HG02943 (cell line): ENCODE measurements around the gene CFAP70.
"Not testable (repeated sequence)": the region's sequence is repeated elsewhere in the genome, so short reads cannot be mapped to it uniquely, and the experiment has no call there.

Experiments
- ATAC-seq: cut with Tn5 transposase; IDR thresholded peaks from one replicate; pipeline ENCODE4 v1.9.1; 2021; ENCODE audit warnings: mild to moderate bottlenecking, low read depth, moderate library complexity; ENCODE audit not compliant: unreplicated experiment

Gene CFAP70

GRCh38 chr10:73358331-73359279 is at the start of gene CFAP70:
Gene CFAP70, minus strand, starts transcription at chr10:73358864. Its CDS starts 4,068 bp downstream, at chr10:73354796.
- peak; percentile 84 for ATAC-seq

DNA sequence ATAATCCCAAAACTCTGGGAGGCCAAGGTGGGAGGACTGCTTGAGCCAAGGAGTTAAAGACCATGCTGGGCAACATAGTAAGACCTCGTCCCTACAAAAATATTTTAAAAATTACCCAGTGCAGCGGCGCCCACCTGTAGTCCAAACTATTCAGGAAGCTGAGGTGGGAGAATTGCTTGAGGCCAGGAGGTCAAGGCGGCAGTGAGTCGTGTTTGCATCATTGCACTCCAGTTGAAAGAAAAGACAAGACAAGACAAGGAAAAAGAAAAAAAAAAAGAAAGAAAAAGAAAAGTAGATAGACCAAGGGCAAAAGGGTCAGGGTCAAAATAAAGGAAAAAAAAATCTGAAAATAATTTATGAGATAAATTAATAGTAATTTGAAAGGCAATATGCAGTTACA is 49.4 kb upstream of the CFAP70 start:
- no peak for ATAC-seq

DNA sequence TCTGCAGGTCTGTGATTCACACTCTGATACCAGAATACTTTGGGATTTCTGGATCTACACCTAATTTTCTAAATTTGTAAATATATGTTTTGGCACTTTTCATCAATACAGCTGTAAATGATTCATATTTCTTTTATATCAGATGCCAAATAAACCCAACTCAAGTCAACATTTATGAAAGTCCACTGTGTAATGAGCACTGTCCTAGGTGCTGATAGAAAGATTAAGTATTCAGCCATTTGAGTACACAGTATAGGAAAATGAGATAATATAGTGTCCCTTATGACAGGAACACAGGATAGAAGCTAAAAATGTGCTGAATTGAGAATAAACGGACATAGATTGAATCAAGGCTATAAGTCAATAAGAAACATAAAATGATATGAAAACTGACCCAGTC is 48.8 kb upstream of the CFAP70 start:
- ATAC-seq, result no peak

DNA sequence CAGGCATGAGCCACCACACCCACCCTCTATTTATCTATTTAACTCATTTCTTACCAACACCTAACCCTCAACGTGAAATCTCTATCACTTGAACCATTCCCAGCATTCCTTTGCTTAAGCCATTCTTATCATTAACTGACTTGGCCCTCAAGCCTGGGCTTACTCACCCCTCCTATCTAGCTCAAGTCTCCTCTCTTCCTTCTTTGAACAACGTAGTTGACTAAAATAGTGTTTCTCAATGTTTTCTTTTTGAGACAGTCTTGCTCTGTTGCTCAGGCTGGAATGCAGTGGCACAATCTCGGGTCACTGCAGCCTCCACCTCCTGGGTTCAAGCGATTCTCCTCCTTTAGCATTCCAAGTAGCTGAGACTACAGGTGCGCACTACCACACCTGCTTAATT is 48.2 kb upstream of the CFAP70 start:
- ATAC-seq, result no peak

- no peak for ATAC-seq
Measured at GRCh38 chr10:73405556-73405955, 46.9 kb upstream of the CFAP70 start.

GRCh38 chr10:73404690-73405089 is 46.0 kb upstream of the CFAP70 start:
- no peak for ATAC-seq

DNA sequence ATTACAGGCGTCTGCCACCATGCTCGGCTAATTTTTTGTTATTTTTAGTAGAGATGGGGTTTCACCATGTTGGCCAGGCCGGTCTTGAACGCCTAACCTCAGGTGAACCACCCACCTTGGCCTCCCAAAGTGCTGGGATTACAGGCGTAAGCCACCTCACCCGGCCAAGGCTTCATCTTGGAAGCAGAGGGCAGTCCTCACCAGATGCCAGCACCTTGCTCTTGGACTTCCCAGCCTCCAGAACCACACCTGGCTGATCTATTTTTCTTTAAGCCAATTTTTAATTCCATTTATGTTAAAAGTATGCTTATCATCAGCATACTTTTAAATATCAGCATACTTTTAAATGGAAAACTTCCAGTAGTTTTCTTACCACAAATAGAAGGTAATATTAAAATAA is 43.0 kb upstream of the CFAP70 start:
- no peak for ATAC-seq

DNA sequence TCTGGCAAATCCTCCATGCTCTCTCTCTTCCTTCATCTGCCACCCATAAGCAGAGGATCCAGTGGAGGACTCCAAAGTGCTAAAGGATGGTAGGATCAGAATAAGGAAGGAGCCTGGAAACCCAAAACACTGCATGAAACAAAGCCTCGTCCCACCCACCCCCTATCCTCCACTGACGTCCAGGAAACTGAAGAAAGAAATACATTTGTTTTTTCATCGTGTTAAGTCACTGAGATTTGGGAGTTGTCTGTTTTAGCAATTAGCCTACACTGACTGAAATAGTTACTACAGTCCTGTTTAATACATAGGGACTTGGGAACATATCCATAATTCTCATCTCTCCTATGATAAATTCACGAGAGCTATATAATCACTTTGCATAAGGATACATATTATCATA is 40.4 kb upstream of the CFAP70 start:
- ATAC-seq, result no peak

GRCh38 chr10:73398024-73398423 is 39.4 kb upstream of the CFAP70 start:
- ATAC-seq, result no peak

GRCh38 chr10:73394325-73394724 is 35.7 kb upstream of the CFAP70 start:
- not testable (repeated sequence) for ATAC-seq

- no peak for ATAC-seq
Measured at GRCh38 chr10:73388228-73388627, 29.6 kb upstream of the CFAP70 start.

- ATAC-seq, result no peak
Measured at GRCh38 chr10:73386583-73386982, 27.9 kb upstream of the CFAP70 start.

DNA sequence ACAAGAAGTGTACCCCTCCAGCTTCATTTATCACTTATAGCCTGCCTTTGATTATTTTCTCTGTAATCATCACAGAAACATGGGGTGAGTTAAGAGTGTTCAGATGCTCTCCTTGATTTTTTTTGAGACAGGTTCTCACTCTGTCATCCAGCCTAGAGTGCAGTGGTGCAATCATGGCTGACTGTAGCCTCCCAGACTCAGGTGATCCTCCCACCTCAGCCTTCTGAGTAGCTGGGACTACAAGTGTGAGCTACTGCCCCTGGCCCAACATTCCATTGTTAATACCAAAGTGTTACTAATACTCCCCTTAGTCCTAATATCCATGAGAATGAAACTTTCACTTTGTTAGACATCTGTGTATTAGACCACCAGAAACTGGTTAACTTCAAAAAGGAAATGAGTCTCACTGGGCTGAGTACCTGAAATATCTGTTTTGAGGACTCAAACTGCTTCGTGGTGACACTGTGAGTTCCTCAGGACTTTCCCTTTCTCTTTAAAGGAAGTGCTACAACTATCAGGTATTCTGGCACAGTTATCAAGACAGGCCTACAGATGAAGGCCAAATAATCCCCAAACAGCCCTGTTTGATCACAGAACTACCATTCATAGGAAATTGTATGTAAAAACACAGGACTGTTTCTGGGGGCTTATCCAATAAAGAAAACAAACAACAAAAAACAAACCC is 20.5 kb upstream of the CFAP70 start:
- no peak for ATAC-seq

- ATAC-seq, result no peak
Measured at GRCh38 chr10:73376679-73377078, 18.0 kb upstream of the CFAP70 start.

DNA sequence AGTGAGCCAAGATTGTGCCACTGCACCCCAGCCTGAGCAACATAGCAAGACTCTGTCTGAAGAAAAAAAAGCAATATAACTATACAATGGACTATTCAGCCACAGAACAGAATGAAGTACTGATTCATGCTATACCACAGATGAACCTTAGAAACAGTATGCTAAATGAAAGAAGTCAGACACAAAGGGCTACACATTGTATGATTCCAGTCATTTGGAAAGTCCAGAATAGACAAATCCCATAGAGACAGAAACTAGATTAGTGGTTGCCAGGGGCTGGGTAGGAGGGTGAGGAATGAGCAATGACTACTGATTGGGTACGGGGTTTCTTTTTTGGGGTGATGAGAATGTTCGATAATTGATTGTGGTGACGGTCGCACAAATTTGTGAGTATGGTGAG is 9.6 kb upstream of the CFAP70 start:
- ATAC-seq, result no peak

GRCh38 chr10:73366381-73367298 is 8.0 kb upstream of the CFAP70 start:
- ATAC-seq, result no peak

GRCh38 chr10:73364964-73365363 is 6.3 kb upstream of the CFAP70 start:
- ATAC-seq, result no peak

DNA sequence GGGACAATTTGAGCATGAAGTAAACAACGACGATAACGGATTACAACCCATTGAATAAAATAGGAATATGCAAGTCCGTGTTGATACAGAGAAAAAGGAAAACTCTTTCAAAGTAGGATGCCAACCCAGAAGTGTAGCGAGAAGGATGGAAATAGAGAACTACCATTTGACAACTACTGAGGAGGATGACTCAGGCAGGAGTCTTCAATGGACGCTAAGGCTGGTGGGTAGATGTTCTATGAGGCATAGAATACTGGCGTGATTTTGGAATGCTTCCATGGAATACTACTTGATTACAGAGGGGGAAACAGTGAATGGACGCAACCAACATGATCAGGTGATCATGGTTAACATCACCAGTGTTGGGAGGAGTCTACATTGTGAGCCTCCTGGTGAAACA is 828 bp upstream of the CFAP70 start:
- ATAC-seq, result no peak

DNA sequence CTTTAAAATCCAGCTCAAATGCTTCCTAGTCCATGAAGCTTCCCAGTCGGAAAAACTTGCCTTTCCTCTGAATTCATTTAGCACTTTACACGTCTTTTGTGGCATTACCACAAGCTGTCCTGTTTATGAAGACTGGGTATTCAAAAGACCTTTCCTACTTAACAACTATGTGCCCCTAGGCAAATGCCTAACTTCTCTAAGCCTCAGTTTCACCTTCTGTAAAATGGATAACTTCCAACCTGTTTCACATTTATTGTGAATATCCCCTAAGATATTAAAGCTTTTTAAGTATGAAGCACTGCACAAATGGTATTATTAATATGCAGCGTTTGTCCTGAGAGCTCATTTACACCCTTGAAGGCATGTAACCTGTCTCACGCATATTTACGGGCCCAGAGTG is 843 bp downstream of the CFAP70 start:
- no peak for ATAC-seq

DNA sequence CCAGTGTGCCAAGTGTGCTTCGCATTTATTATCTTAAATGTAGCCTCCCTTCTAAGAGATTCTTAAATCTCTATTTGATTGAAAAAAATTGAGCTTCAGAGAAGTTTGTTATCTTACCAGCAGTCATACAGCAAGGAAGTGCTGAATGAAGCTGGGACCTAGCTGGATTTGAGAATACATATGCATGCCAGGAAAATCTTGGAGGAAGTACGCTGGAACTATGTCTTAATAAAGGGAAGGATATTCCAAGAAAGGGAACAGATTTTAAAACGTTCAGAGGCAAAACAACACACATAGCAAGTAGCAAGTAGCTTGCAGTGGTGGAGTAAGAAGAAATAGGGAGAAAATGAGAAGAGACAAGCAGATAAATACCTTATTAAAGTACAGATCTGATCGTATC is 1.5 kb downstream of the CFAP70 start:
- ATAC-seq, result no peak

GRCh38 chr10:73344269-73344668 is 14.4 kb downstream of the CFAP70 start:
- ATAC-seq, result no peak
